Stimulated activated naive CD4-positive, alpha-beta T cell (primary cell): ENCODE measurements around the gene PLAAT1.

Source experiments
- DNase-seq, 6 experiments: peaks; one replicate each; lab custom pipeline; 2025; lab: John Stamatoyannopoulos, UW

Gene PLAAT1

GRCh38 chr3:193240850-193241706, at the start of gene PLAAT1:
TSS of gene PLAAT1 (plus strand) at chr3:193241222. CDS start at chr3:193255651, 14,429 bp downstream.
- DNase-seq: no peak

- DNase-seq: no peak
Measured at GRCh38 chr3:193194371-193194770, 46.7 kb upstream of the PLAAT1 start.

GRCh38 chr3:193196746-193197145, 44.3 kb upstream of the PLAAT1 start:
- no peak for DNase-seq

- DNase-seq: no peak
Measured at GRCh38 chr3:193207290-193208273, 33.4 kb upstream of the PLAAT1 start.

- DNase-seq: no peak
Measured at GRCh38 chr3:193210618-193211017, 30.4 kb upstream of the PLAAT1 start.

- no peak for DNase-seq
Measured at GRCh38 chr3:193211173-193211572, 29.8 kb upstream of the PLAAT1 start.

- no peak for DNase-seq
Measured at GRCh38 chr3:193211984-193212383, 29.0 kb upstream of the PLAAT1 start.

GRCh38 chr3:193212844-193213243, 28.2 kb upstream of the PLAAT1 start:
- no peak for DNase-seq

- DNase-seq: no peak
Measured at GRCh38 chr3:193214445-193214844, 26.6 kb upstream of the PLAAT1 start.

- DNase-seq: no peak
Measured at GRCh38 chr3:193225302-193226125, 15.5 kb upstream of the PLAAT1 start.

GRCh38 chr3:193228206-193228605, 12.8 kb upstream of the PLAAT1 start:
- no peak for DNase-seq

GRCh38 chr3:193229851-193230420, 11.1 kb upstream of the PLAAT1 start:
- no peak for DNase-seq

GRCh38 chr3:193230610-193231009, 10.4 kb upstream of the PLAAT1 start:
- DNase-seq: no peak

- no peak for DNase-seq
Measured at GRCh38 chr3:193231201-193231600, 9.8 kb upstream of the PLAAT1 start.

GRCh38 chr3:193236599-193236998, 4.4 kb upstream of the PLAAT1 start:
- no peak for DNase-seq

GRCh38 chr3:193237030-193237429, 4.0 kb upstream of the PLAAT1 start:
- no peak for DNase-seq

- DNase-seq: no peak
Measured at GRCh38 chr3:193240436-193240849, 579 bp upstream of the PLAAT1 start.

GRCh38 chr3:193241716-193242115, 694 bp downstream of the PLAAT1 start:
- DNase-seq: no peak

GRCh38 chr3:193243571-193243970, 2.5 kb downstream of the PLAAT1 start:
- DNase-seq: no peak

- DNase-seq: no peak
Measured at GRCh38 chr3:193248848-193249468, 7.9 kb downstream of the PLAAT1 start.

GRCh38 chr3:193250492-193250891, 9.5 kb downstream of the PLAAT1 start:
- DNase-seq: no peak
